Stimulated activated CD4-positive, alpha-beta T cell treated with anti-CD3 and anti-CD28 coated beads, Interleukin-12 subunit alpha, Interleukin-12 subunit beta, amount 100 ng/mL, for 24 hours (primary cell): ENCODE measurements around the gene SENP8.
"Not testable (repeated sequence)": the region's sequence is repeated elsewhere in the genome, so short reads cannot be mapped to it uniquely, and the experiment has no call there.

ENCODE experiments used
- DNase-seq, 2 experiments: peaks; one replicate each; pipeline ENCODE4 v3.0.0-alpha.2; 2020; ENCODE audit warnings: low read depth in 2 of 2

Gene SENP8

GRCh38 chr15:72118017-72118978 is at the start of gene SENP8, which contains the start of gene MYO9A:
SENP8 (plus strand) TSS chr15:72118403; CDS start chr15:72139624, 21,221 bp downstream.
MYO9A (minus strand) TSS chr15:72118150; CDS start chr15:72046563, 71,587 bp downstream.
- peak; percentile 98 to 100 for DNase-seq

- no peak for DNase-seq
These were observed 49.3 kb upstream of the SENP8 start for GRCh38 chr15:72068856-72069255.

- no peak for DNase-seq
These were observed 47.3 kb upstream of the SENP8 start for GRCh38 chr15:72070817-72071447.

- not testable (repeated sequence) for DNase-seq
These were observed 46.8 kb upstream of the SENP8 start for GRCh38 chr15:72071448-72071825.

- no peak for DNase-seq
These were observed 43.7 kb upstream of the SENP8 start for GRCh38 chr15:72074335-72075060.

- DNase-seq = no peak
These were observed 40.3 kb upstream of the SENP8 start for GRCh38 chr15:72077950-72078349.

GRCh38 chr15:72078887-72079286 is 39.3 kb upstream of the SENP8 start:
- no peak for DNase-seq

- no peak for DNase-seq
These were observed 36.0 kb upstream of the SENP8 start for GRCh38 chr15:72082176-72082575.

GRCh38 chr15:72086010-72086697 is 32.0 kb upstream of the SENP8 start:
- no peak for DNase-seq

- DNase-seq = no peak
These were observed 31.1 kb upstream of the SENP8 start for GRCh38 chr15:72086920-72087648.

- DNase-seq = no peak
These were observed 26.2 kb upstream of the SENP8 start for GRCh38 chr15:72092006-72092405.

- DNase-seq = no peak
These were observed 25.5 kb upstream of the SENP8 start for GRCh38 chr15:72092691-72093090.

- no peak for DNase-seq
These were observed 21.4 kb upstream of the SENP8 start for GRCh38 chr15:72096796-72097195.

GRCh38 chr15:72098040-72098439 is 20.2 kb upstream of the SENP8 start:
- DNase-seq = no peak

GRCh38 chr15:72099155-72099554 is 19.0 kb upstream of the SENP8 start:
- DNase-seq = no peak

GRCh38 chr15:72100551-72100950 is 17.7 kb upstream of the SENP8 start:
- not testable (repeated sequence) for DNase-seq

- DNase-seq = no peak
These were observed 13.1 kb upstream of the SENP8 start for GRCh38 chr15:72105111-72105510.

GRCh38 chr15:72106068-72106467 is 12.1 kb upstream of the SENP8 start:
- DNase-seq = no peak

GRCh38 chr15:72110355-72110754 is 7.8 kb upstream of the SENP8 start:
- DNase-seq = no peak

GRCh38 chr15:72112116-72112515 is 6.1 kb upstream of the SENP8 start:
- DNase-seq = no peak

GRCh38 chr15:72112805-72113204 is 5.4 kb upstream of the SENP8 start:
- DNase-seq = no peak
